Activated naive CD8-positive, alpha-beta T cell treated with anti-CD3 and anti-CD28 coated beads, Interleukin-2, amount 50 U/mL, for 16 hours (primary cell): ENCODE measurements around the gene SUPT6H.
A peak's percentile ranks its signal among the peaks of the same experiment; 100 is the strongest.
"Not testable (repeated sequence)": the region's sequence is repeated elsewhere in the genome, so short reads cannot be mapped to it uniquely, and the experiment has no call there.

Source experiments
- DNase-seq: peaks from one replicate; pipeline ENCODE4 v3.0.0-alpha.2; 2020; ENCODE audit warnings: low read depth, low spot score

Gene SUPT6H

DNA sequence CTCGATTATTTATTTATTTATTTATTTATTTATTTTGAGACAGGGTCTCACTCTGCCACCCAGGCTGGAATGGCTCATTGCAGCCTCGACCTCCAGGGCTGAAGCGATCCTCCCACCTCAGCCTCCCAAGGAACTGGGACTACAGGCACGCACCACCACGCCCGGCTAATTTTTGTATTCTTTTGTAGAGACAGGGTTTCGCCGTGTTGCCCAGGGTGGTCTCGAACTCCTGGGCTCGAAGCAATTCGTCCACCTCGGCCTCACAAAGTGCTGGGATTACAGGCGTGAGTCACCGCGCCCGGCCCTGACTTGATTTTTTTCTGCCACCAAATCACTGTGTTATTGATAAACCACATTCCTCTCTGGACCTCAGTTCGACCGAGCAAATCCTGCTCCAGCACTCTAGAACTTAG, 57.0 kb downstream of the SUPT6H start:
- no peak for DNase-seq

DNA sequence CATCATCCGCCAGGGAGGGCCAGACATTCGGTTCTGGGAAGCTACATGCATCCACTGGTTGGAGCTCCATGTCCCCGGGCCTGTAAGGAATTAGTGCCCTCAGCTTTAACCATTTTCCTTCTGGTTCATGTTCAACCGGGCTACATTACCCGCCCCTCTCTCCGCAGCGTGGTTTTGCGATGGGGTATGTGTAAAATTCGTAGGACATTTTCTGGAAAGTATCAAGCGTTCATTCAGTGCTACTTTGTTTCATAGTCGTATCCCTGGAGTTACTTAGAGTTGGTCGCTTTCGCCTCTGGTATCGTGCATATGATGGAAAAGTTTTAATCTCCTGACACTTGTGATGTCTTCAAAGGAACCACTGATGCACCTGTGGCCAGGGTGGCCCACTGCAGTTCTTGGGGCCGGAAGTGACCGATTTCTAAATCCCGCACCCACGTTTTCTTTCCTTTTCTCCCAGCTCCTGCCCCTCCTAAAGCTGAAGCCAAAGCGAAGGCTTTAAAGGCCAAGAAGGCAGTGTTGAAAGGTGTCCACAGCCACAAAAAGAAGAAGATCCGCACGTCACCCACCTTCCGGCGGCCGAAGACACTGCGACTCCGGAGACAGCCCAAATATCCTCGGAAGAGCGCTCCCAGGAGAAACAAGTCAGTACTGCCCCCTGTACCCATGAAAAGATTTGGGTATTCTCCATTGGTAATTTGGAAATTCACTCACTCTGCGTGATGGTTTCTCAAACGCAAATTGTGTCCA, 58.4 kb downstream of the SUPT6H start:
- no peak for DNase-seq

DNA sequence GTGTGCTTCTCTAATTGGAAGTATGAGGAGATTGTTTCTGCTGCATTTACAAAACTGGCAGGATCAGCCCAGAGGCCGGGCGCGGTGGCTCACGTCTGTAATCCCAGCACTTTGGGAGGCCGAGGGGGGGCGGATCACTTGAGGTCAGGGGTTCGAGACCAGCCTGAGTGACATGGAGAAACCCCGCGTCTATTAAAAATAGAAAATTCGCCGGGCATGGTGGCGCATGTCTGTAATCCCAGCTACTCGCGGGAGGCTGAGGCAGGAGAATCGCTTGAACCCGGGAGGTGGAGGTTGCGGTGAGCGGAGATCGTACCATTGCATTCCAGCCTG, 59.0 kb downstream of the SUPT6H start:
- DNase-seq, result not testable (repeated sequence)

DNA sequence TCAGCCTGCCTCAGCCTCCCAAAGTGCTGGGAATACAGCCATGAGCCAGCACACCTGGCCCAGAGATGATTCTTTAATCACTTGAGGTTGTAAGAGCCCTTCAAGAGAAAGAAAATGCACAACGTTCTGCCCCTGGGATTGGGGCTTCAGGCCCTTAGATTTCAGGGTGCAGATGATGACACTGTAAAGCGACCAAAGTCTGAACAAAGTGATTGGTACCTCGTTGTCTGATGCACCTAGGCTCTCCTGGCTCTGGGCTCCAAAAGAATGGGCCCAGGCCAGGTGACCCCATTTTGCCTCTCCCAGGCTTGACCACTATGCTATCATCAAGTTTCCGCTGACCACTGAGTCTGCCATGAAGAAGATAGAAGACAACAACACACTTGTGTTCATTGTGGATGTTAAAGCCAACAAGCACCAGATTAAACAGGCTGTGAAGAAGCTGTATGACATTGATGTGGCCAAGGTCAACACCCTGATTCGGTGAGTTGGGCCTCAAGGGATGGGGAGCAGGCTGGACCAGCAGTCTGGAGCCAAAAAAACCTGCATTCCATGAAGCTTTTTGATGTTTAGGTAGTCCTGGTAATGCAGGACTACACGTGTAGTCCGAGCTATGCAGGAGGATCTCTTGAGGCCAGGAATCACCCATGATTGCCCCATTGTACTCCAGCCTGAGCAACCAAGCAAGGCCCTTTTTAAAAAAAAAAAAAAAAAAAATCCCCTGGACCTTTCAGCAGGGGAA, 60.6 kb downstream of the SUPT6H start:
- DNase-seq, result no peak

DNA sequence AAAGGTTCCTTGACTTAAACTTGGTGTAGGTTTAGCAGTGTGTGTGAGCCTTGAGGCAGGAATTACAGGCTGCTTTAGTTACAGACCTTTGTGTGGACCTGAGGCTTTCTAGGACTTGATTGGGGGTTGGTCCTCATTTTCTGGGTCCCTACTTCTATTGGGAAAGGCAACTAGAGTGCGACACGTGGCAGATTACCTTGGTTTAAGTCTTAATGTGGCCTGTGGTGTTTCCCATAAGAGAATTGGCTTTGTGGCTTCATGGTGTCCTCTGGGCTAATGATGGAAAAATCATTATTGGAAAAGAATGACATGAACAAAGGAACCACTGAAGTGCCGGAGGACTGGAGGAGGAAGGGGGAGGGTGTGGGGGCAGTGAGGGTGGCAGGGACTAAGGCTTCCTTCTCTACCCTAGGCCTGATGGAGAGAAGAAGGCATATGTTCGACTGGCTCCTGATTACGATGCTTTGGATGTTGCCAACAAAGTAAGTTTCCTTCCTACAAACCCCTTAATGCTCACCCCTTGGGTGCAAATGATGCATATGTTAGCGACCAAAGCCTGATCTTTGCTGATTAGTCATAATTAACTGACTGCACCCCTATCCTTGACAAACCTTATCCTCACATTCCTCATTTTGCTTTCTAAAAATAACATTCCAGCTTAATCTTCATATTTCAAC, 61.3 kb downstream of the SUPT6H start:
- DNase-seq, result no peak

DNA sequence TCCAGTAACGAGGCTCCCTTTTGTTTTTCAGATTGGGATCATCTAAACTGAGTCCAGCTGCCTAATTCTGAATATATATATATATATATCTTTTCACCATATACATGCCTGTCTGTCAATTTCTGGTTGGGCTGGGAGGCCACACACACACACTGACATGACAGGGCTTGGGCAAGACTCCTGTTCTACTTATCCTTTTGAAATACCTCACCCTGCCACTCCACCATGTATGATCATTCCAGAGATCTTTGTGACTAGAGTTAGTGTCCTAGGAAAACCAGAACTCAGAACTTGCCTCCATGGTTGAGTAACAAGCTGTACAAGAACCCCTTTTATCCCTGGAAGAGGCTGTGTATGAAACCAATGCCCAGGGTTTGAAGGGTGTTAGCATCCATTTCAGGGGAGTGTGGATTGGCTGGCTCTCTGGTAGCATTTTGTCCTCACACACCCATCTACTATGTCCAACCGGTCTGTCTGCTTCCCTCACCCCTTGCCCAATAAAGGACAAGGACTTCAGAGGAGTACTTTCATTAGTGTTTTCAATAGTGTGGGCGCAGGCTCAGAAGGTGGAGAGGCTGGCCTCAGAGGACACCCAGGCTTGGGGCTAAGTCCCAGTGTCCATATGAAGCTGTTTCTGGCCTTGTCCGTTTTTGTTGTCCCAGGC, 62.0 kb downstream of the SUPT6H start:
- DNase-seq, result not testable (repeated sequence)

DNA sequence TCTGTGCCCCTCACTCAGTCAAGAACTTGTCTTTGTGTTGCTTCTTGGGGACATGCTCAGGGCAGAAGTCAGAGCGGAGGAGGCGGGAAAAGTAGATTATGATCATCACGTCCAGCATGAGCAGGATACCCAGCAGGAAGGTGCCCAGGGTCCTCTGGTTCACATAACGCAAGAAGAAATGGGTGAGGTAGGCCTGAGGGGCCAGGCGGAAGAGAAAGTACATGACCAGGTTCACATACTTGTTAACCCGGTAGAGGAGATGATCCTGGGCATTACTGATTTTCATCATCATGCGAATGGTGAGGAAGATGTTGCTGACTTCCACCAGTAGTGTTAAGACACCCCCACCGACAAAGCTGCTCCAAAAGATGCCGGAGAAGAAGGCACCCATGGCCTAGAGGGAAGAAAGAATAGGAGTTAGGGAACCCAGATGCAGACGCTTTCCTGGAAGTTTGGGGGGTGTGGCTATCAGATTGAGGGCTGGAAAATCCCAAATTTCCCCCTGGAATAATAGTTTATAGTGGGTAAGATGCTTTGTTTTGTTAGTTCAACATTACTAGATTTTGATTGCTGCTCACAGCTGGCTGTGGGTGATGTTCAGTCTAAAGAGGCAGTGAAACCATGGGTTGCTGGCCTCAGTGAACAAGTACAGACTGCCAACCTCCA, 62.6 kb downstream of the SUPT6H start:
- no peak for DNase-seq

DNA sequence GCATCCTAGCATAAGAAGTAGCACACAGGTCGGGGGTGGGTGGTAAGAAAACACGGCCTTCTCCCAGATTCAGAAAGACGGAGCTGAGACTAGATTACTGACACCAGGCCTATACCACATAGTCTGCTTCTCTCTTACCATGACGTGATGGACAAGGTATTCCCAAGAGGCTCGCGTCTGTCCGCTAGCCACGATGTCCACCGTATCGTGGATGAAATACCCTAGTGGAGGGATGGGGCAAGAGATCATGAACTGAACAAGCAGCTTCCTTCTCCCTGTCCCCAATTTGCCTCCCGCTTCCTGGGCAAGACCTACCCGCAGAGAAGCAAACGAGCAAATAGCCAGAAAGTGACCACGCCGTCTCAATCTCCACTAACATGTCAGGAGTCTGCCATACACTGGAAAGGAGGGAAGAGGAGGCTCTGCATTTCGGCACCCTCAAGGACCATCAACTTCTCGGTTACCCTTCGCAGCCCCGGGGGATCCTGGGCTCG, 63.2 kb downstream of the SUPT6H start:
- no peak for DNase-seq

DNA sequence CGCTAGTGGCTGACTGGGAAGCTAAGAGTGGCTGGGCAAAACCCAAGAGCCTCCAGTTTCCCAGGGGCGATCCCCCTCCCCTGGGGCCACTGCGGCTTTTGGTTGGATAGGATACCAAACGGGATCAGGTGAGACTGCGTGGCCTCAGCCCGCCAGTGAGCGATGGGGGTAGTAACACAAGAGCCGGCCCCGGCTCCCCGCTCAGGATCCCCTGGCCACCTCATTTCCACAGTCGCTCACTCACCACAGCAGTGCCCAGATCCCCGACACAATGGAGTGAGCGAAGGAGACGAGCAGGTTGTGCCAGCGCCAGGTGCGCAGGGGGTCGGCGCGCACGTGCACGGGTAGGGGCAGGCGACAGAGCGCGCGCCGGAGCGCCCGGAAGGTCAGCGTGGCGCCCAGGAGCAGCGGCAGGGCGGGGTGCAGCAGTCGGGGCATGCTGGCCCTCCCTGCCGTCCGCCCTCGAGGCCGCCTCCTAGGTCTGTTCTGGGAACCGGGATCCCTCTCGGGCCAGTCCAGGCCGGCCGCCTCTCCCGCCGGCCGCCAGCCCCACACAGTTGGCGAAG, 63.7 kb downstream of the SUPT6H start:
- DNase-seq, result no peak

DNA sequence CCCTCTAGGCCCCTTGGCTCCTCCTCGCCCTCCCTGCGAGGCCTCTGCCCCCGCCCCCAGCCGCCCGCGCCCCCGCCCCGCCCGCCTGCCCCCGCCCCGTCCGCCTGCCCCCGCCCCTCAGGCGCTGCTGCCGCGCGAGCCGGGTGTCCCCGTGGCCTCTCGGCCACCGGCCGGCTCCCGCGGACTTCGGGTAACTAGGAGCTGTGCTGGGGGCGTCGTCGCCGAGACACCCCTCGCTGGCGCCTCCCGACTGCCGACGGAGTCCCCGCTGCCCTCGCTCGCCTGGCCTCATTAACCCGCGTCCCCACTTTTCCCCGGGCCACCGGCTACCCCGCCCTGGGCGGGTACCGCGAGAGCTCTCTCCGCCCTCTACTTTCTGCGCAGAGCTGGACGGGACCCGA, 64.2 kb downstream of the SUPT6H start, which contains the start of gene TLCD1:
TSS of gene TLCD1 (minus strand) at position 8 of the 401 bp plus-strand sequence. CDS start 136 bp downstream, outside the sequence.
- peak; percentile 48 for DNase-seq

DNA sequence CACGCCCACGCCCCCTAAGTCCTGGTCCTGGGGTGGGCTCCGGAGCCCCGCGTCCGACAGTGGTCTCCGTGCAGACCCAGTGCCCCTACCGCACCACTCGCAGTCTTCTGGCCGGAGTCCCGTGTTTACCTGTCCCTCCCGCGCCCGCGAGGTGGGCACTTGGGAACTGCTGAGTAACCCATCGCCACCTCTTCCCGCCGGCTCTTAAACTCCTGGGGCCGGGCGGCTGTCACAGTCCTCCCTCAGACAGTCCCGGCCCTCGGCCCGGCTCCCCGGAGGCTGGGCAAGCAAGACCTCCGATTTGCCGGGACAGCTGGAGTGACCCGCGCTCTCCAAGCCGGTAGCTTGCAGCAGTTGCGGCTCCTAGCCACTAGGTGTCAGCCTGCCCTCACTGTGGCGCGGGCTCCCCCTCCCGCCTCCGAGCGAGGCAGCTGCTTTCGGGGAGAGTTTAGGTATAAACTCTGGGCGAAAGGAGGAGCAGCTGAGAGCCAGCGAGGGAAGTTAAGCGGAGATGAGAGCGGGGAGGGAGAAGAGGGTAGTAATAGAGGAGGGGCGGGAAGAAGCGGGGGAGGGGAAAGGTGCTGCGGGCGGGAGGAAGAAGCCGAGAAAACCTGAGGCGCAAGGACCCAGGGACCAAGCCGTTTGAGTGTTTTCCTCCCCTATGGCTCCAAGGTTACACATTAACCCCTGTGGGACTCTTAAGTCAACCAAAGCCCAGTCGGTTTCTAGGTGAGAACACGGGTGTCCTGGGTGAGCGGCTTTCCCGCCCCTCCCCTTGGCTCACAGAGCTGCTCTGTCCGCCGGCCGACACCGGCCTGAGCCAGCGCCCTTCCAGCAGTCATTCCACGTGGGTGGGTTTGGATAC, 64.9 kb downstream of the SUPT6H start:
- DNase-seq, result peak; percentile 78

DNA sequence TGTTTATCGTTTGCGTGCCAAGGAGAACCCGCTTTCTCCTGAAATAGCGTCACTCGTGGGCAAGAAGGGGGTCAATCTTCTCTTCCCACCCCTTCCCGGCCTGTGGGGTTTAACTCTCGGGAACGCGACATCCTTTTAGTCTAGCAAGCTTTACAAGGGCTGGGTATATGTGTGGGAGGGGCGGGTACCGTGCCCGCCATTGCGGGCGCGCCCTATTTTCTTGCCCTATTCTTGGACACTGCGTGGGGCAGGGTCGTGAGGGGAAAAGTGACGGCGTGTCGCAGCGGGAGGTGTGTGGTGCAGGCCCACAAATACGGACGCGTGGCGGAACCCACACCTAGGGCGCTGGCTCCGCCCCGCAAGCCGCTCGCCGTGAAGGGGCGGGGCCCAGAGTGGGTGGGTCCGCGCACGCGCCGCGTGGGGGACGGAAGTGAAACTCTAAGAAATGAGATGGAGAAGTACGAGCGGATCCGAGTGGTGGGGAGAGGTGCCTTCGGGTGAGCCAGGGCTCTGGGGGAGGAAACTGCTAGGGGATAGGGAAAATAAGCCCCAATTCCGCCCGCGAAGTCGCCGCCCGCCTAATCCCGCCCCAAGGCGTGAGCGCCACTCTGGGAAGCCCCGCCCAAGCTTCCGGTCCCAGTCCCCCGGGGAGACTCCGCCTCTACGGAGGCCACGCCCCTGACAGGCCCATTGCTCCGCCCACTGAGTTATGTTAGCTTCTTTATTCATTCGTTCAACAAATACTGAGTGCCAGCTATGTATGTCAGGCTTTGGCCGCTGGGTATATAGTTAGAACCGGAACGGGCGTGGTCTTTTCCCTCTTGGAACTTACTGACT, 66.6 kb downstream of the SUPT6H start, which contains the start of gene NEK8:
TSS of gene NEK8 (plus strand) at position 425 of the 837 bp plus-strand sequence. CDS start at position 451, 26 bp downstream.
- peak; percentile 95 for DNase-seq

DNA sequence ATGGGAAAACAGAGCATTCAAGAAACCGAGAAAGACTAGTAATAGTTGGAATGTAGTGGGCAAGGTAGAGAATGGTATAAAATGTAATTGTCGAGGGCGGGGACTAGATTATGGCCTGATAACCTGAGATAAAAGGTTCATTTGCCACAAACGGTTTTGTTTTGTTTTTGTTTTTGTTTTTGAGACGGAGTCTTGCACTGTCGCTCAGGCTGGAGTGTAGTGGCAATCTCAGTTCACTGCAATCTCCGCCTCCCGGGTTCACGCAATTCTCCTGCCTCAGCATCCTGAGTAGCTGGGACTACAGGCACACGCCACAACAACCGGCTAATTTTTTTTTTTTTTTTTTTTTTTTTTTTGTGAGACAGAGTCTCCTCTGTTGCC, 67.9 kb downstream of the SUPT6H start:
- no peak for DNase-seq

DNA sequence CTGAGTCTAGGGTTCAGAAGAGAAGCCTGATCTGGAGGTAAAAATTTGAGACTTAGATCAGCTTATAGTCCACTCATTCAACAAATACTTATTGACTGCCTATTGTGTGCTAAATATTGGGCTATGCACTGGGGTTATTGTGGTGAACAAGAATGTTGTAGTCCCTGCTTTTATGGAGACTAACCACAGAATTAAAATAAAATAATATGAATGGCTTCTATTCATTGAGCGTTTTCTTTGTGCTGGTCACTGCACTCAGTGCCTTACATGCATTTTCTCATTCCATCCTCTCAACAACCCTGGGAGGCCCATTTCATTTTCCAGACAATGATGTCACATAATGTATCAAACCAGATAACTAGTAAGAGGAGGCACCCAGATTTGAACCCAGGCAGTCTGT, 71.3 kb downstream of the SUPT6H start:
- DNase-seq, result no peak

DNA sequence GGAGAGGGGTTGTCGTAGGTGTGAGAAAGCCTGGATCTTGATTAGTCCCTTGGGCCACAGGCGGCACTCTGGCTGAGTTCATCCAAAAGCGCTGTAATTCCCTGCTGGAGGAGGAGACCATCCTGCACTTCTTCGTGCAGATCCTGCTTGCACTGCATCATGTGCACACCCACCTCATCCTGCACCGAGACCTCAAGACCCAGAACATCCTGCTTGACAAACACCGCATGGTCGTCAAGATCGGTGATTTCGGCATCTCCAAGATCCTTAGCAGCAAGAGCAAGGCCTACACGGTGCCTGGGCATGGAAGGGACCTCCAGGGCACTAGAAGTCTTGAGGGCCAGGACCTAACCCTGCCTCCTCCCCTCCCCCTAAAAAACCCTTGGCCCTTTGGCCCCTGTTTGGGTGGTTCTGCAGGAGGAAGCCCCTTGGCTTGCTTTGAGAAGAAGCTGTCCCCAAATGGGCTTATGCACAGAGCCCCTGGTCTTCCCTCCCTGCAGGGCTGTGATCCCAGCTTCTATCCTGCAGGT, 72.8 kb downstream of the SUPT6H start:
- no peak for DNase-seq

DNA sequence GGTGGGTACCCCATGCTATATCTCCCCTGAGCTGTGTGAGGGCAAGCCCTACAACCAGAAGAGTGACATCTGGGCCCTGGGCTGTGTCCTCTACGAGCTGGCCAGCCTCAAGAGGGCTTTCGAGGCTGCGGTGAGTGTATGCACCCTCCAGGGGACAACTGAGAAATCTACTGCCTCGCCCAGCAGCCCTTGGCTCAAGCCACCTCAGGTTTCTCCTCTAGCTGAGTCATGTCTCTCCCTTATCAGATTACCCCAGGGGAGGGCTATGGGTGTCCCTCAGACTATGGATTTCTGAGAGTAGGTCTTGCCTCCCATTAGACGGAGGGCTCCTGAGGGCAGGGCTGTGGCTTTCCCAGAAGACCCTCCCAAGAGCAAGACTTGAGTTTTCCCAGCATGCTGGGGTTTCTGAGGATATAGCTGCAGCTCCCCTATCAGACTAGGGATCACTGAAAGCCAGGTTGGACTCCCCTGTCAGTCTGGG, 73.3 kb downstream of the SUPT6H start:
- DNase-seq, result no peak

DNA sequence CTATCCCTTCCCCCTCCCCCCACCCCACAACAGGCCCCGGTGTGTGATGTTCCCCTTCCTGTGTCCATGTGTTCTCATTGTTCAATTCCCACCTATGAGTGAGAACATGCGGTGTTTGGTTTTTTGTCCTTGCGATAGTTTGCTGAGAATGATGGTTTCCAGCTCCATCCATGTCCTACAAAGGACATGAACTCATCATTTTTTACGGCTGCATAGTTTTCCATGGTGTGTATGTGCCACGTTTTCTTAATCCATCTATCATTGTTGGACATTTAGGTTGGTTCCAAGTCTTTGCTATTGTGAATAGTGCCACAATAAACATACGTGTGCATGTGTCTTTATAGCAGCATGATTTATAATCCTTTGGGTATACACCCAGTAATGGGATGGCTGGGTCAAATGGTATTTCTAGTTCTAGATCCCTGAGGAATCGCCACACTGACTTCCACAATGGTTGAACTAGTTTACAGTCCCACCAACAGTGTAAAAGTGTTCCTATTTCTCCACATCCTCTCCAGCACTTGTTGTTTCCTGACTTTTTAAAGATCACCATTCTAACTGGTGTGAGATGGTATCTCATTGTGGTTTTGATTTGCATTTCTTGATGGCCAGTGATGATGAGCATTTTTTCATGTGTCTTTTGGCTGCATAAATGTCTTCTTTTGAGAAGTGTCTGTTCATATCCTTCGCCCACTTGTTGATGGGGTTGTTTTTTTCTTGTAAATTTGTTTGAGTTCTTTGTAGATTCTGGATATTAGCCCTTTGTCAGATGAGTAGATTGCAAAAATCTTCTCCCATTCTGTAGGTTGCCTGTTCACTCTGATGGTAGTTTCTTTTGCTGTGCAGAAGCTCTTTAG, 74.1 kb downstream of the SUPT6H start:
- not testable (repeated sequence) for DNase-seq

DNA sequence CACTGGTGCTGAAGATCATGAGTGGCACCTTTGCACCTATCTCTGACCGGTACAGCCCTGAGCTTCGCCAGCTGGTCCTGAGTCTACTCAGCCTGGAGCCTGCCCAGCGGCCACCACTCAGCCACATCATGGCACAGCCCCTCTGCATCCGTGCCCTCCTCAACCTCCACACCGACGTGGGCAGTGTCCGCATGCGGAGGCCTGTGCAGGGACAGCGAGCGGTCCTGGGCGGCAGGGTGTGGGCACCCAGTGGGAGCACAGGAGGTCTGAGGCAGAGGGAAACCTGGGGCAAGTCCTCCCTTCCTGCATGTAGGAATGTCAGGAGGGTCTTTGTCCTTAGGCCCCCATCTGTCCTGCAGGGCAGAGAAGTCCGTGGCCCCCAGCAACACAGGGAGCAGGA, 75.3 kb downstream of the SUPT6H start:
- DNase-seq, result no peak
